Smooth muscle cell of the brain vasculature (primary cell): ENCODE results near the gene ZSCAN1.

Experiments
- DNase-seq: peaks from one replicate; pipeline ENCODE4 v3.0.0-alpha.2; 2012; ENCODE audit warnings: low read depth, low spot score

ZSCAN1 gene

GRCh38 chr19:58040751-58041525 lies 7.1 kb downstream of the ZSCAN1 start:
- DNase-seq: no peak

- no peak for DNase-seq
Measured at GRCh38 chr19:58042495-58043340, 8.9 kb downstream of the ZSCAN1 start.

DNA sequence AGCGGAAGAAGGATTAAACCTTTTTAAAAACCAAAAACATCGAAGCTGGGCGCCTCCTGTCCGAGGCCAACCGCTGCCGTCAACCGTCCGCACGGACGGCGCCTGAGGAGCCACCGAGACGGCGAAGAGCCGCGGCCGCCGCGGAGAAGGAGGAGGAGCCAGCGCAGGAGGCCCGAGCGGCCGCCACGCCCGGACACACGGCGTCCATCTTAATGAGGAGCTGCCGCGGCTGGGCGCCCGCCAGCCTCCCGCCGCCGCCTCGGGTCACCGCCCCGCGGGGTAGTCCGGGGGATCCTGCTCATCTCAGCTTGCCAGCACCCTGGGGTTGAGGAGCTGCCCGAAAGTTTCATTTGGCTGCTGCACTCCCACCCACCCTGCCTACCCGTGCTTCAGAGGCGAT lies 10.6 kb downstream of the ZSCAN1 start:
- no peak for DNase-seq

GRCh38 chr19:58044886-58045285 lies 11.1 kb downstream of the ZSCAN1 start:
- no peak for DNase-seq

DNA sequence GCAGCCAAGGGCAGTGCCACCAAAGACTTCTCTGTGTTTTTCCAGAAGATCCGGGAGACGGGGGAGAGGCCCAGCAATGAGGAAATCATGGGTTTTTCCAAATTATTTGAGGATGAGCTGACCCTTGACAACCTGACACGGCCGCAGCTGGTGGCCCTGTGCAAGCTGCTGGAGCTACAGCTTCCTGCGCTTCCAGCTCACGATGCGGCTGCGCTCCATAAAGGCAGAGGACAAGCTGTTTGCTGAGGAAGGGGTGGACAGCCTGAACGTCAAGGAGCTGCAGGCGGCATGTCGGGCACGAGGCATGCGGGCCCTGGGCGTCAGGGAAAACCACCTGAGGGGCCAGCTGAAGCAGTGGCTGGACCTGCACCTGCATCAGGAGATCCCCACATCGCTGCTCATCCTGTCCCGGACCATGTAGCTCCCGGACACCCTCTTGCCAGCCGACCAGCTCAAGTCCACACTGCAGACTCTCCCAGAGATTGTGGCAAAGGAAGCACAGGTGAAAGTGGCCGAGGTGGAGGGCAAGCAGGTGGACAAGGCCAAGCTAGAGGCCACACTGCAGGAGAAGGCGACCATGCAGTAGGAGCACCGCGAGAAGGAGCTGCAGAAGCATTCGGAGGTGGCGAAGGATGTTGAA lies 11.7 kb downstream of the ZSCAN1 start:
- DNase-seq: no peak

- DNase-seq: no peak
Measured at GRCh38 chr19:58046856-58047255, 13.0 kb downstream of the ZSCAN1 start.

DNA sequence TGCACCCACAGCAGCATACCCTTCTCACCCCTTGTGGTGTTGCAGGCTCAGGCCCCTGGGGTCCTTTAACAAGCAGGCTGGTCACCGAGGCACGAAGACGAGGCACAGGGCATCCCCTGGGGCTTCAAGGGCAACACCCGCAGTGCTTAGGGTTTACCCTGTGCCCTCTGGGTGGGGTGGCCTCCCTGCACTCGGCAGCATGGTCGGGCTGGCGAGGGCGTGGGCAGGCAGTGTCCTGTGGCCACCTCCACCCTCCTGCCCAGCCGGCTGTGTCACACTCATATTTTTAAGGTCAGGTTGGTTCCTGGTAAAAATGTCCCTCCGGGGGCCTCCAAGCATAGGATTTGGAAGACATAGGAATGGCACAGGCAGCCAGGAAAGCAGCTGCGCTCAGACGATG lies 13.8 kb downstream of the ZSCAN1 start:
- no peak for DNase-seq

DNA sequence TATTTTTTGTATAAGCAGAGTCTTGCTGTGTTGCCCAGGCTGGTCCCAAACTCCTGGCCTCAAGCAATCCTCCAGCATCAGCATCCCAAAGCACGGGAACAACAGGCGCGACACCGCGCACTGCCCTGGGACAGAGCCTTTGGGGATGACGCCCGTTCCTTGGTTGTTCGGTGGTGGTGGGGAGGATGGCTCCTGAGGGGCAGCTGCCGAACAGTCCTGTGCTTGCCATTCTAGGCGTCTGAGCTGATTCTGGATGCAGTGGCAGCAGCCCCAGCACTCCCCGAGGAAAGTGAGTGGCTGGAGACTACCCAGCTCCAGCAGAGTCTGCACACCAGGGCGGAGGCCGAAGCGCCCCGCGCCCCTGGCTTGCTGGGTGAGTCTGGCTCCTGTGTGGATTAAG lies 18.4 kb downstream of the ZSCAN1 start:
- no peak for DNase-seq

GRCh38 chr19:58053480-58054156 lies 19.8 kb downstream of the ZSCAN1 start:
- DNase-seq: no peak

GRCh38 chr19:58054901-58055874 lies 21.4 kb downstream of the ZSCAN1 start:
- no peak for DNase-seq

DNA sequence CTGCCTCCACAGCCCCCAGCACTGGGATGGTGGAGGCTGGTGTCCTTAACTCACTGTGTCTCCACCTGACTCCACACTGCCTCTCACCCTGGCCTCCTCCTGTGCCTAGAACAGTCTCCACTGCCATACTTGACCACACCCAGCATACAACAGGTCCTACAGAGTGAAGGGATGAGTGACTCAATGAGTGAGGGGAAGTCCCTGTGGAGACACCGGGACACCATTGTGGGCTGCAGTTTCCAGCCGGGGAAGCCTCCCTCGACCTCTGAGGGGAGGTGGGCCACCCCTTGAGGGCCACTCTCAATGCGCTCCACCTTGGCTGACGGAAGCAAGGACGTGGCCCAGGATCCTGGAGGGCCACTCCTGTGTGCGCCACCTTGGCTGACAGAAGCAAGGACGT lies 22.4 kb downstream of the ZSCAN1 start:
- no peak for DNase-seq

- no peak for DNase-seq
Measured at GRCh38 chr19:58056861-58057260, 23.0 kb downstream of the ZSCAN1 start.

DNA sequence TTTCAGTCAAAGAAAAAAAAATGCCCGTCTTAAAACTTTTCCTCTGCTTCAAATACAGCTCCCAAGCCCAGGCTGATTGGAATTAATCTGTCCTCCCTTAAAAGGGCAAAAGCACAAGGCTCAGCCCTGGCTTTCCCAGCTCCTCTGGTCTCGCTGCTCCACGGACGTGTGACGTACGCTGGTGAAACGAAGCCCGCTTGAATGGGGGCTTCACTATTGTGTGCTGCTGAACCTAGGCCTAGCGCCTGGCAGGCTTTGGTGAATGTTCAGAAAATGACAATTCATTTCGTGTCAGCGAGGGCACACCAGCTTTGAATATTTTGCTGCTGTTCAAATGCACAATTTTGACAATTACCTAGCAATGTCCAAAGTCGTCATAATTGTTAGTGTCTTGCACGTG lies 24.6 kb downstream of the ZSCAN1 start:
- no peak for DNase-seq

DNA sequence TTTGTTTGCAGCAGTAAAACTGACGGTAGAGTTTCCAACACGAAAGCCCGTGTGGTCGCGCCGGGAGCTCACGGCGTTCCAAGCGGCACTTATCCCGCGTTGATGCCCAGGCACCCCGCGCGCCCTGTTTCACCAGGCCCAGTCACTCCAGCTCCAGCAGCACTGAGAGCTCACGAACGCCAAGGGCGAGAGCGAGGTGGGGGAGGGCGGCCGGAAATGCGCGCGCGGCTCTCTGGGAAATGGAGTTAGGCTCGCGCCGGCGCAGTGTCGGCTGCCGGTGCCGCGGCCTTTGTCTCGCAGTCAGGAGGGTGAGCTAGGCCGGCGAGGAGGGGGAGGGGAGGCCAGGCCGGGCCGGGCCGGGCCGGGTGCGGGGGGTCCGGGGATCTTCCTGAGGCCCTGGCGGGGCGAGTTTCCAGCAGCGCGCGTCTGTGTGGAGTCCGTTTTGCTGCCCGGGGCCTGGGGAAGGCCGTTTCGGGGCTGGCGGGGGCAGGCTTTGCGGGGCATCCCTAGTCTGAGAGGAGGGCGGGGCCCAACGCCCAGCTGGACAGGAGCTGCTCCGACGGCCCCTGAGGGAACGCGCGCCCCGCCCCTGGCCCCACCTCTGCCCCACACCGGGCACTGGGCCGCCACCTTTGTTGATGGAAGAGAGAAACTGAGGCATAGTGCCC lies 25.3 kb downstream of the ZSCAN1 start, which contains the start of gene ZNF135:
ZNF135 (plus strand) TSS at position 280 of the 668 bp plus-strand sequence. CDS start 721 bp downstream, outside the sequence.
- peak; percentile 49 for DNase-seq

DNA sequence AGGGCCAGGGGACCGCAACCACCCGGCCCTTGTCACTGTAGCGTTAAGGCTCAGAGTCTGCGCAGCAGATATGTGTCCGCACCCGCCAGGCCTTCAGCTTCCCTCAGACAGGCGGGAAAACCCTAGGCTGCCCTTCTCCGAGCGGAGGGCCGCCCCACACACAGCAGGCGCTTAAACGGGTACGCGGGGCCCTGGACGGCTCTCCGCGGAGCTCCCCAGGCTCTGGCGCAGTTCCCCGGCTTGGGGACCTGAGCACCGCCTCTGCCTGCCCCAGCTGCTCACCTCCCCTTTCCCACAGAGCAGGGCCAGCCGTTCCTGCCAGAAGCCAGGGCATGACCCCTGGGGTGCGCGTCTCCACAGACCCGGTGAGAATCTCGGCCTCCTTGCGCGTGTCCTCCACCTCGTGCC lies 25.9 kb downstream of the ZSCAN1 start:
- no peak for DNase-seq

DNA sequence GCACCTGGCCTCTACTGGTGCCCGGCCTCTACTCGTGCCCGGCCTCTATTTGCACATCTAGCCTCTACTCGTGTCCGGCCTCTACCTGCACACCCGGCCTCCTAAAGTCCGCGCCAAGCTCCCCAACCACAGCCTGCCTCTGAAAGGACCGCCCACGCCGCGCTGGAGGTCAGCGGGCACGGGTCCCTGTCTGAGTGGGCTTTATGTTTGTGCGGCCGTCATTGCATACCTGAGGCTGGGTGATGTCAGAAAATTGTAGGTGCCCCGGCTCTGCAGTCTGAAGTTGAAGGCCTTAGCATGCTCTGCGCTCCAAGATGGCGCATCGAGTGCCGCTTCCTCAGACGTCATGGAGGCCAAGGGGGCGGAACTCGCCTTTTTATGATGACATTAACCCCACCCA lies 26.4 kb downstream of the ZSCAN1 start:
- DNase-seq: no peak

GRCh38 chr19:58063712-58064111 lies 29.9 kb downstream of the ZSCAN1 start:
- DNase-seq: no peak

DNA sequence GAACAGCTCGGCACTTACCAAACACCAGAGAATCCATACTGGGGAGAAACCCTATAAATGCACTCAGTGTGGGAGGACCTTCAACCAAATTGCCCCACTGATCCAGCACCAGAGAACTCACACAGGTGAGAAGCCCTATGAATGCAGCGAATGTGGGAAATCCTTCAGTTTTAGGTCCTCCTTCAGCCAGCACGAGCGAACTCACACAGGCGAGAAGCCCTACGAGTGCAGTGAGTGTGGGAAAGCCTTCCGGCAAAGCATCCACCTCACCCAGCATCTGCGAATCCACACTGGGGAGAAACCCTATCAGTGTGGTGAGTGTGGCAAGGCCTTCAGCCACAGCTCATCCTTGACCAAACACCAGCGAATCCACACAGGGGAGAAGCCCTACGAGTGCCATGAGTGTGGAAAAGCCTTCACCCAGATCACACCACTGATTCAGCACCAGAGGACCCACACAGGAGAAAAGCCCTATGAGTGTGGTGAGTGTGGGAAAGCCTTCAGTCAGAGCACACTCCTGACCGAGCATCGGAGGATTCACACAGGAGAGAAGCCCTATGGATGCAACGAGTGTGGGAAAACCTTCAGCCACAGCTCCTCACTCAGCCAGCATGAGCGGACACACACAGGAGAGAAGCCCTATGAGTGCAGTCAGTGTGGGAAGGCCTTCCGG lies 33.6 kb downstream of the ZSCAN1 start:
- no peak for DNase-seq

- no peak for DNase-seq
Measured at GRCh38 chr19:58079792-58080191, 46.0 kb downstream of the ZSCAN1 start.
